ENCODE data around the gene ARHGEF19. TPM values are rescaled to one million over a fixed set of nuclear protein-coding genes. Genes with fewer than 3 reads are reported as not detected.
"Not testable (repeated sequence)": the region's sequence is repeated elsewhere in the genome, so short reads cannot be mapped to it uniquely, and the experiment has no call there.

ARHGEF19 gene
- polyA plus RNA-seq (ENCODE audit: insufficient read length in 3 of 3), result 10 to 100 TPM; 16.7 to 22.2 (median 21.1) TPM
- long read RNA-seq, donor 1, result 0 reads
- long read RNA-seq, donor 2, partial matches to known transcripts, result 0 of 1 reads
- long read RNA-seq, donor 2, other reads (novel, unspliced or antisense), result 0 of 1 reads
- long read RNA-seq, donor 3, partial matches to known transcripts, result 0 of 1 reads
- long read RNA-seq, donor 3, other reads (novel, unspliced or antisense), result 0 of 1 reads
- long read RNA-seq, donor 4, partial matches to known transcripts, result 0 of 2 reads
- long read RNA-seq, donor 4, other reads (novel, unspliced or antisense), result 0 of 2 reads
- long read RNA-seq, donor 5, result 0 reads
- long read RNA-seq, donor 6, result 0 reads
- long read RNA-seq, donor 7, result 0 reads
- long read RNA-seq, donor 8, partial matches to known transcripts, result 0 of 4 reads
- long read RNA-seq, donor 8, other reads (novel, unspliced or antisense), result 0 of 4 reads
- long read RNA-seq, donor 9, partial matches to known transcripts, result 0 of 2 reads
- long read RNA-seq, donor 9, other reads (novel, unspliced or antisense), result 0 of 2 reads
- long read RNA-seq, donor 10, partial matches to known transcripts, result 8 of 10 reads
- long read RNA-seq, donor 10, other reads (novel, unspliced or antisense), result 0 of 10 reads
- long read RNA-seq, donor 11, partial matches to known transcripts, result 0 of 1 reads
- long read RNA-seq, donor 11, other reads (novel, unspliced or antisense), result 0 of 1 reads
- long read RNA-seq, donor 12, result 0 reads
- long read RNA-seq, donor 13, partial matches to known transcripts, result 0 of 4 reads
- long read RNA-seq, donor 13, other reads (novel, unspliced or antisense), result 0 of 4 reads
- long read RNA-seq, donor 14, partial matches to known transcripts, result 0 of 2 reads
- long read RNA-seq, donor 14, other reads (novel, unspliced or antisense), result 0 of 2 reads
- long read RNA-seq, donor 15, partial matches to known transcripts, result 0 of 2 reads
- long read RNA-seq, donor 15, other reads (novel, unspliced or antisense), result 0 of 2 reads
- long read RNA-seq, donor 16, partial matches to known transcripts, result 19 of 22 reads
- long read RNA-seq, donor 16, other reads (novel, unspliced or antisense), result 0 of 22 reads

- peak in 3 of 11 donors; percentile 51 to 77 (median 71) for DNase-seq (ENCODE audit: extremely low read depth in 1 of 11, low read depth in 9 of 11, low spot score in 4 of 11)
Measured at GRCh38 chr1:16212251-16212961, at the start of gene ARHGEF19. TSS of gene ARHGEF19 (minus strand) at chr1:16212652. CDS start at chr1:16209054, 3,598 bp downstream.

GRCh38 chr1:16262067-16262466 lies 49.6 kb upstream of the ARHGEF19 start:
- no peak for DNase-seq (ENCODE audit: extremely low read depth in 1 of 11, low read depth in 9 of 11, low spot score in 4 of 11)

- no peak for DNase-seq (ENCODE audit: extremely low read depth in 1 of 11, low read depth in 9 of 11, low spot score in 4 of 11)
Measured at GRCh38 chr1:16260814-16261213, 48.4 kb upstream of the ARHGEF19 start.

- DNase-seq (ENCODE audit: extremely low read depth in 1 of 11, low read depth in 9 of 11, low spot score in 4 of 11), result no peak
Measured at GRCh38 chr1:16258591-16259135, 46.2 kb upstream of the ARHGEF19 start.

- no peak for DNase-seq (ENCODE audit: extremely low read depth in 1 of 11, low read depth in 9 of 11, low spot score in 4 of 11)
Measured at GRCh38 chr1:16257968-16258367, 45.5 kb upstream of the ARHGEF19 start.

GRCh38 chr1:16257556-16257955 lies 45.1 kb upstream of the ARHGEF19 start:
- DNase-seq (ENCODE audit: extremely low read depth in 1 of 11, low read depth in 9 of 11, low spot score in 4 of 11), result not testable (repeated sequence)

- DNase-seq (ENCODE audit: extremely low read depth in 1 of 11, low read depth in 9 of 11, low spot score in 4 of 11), result no peak
Measured at GRCh38 chr1:16256478-16256877, 44.0 kb upstream of the ARHGEF19 start.

- DNase-seq (ENCODE audit: extremely low read depth in 1 of 11, low read depth in 9 of 11, low spot score in 4 of 11), result no peak
Measured at GRCh38 chr1:16254263-16254928, 41.9 kb upstream of the ARHGEF19 start.

- DNase-seq (ENCODE audit: extremely low read depth in 1 of 11, low read depth in 9 of 11, low spot score in 4 of 11), result no peak
Measured at GRCh38 chr1:16253332-16253922, 41.0 kb upstream of the ARHGEF19 start.

GRCh38 chr1:16252912-16253311 lies 40.5 kb upstream of the ARHGEF19 start:
- DNase-seq (ENCODE audit: extremely low read depth in 1 of 11, low read depth in 9 of 11, low spot score in 4 of 11), result no peak

GRCh38 chr1:16251381-16251780 lies 38.9 kb upstream of the ARHGEF19 start:
- no peak for DNase-seq (ENCODE audit: extremely low read depth in 1 of 11, low read depth in 9 of 11, low spot score in 4 of 11)

- no peak for DNase-seq (ENCODE audit: extremely low read depth in 1 of 11, low read depth in 9 of 11, low spot score in 4 of 11)
Measured at GRCh38 chr1:16250524-16251251, 38.2 kb upstream of the ARHGEF19 start.

GRCh38 chr1:16249596-16250241 lies 37.3 kb upstream of the ARHGEF19 start:
- DNase-seq (ENCODE audit: extremely low read depth in 1 of 11, low read depth in 9 of 11, low spot score in 4 of 11), result no peak

- peak in 1 of 11 donors; percentile 24 for DNase-seq (ENCODE audit: extremely low read depth in 1 of 11, low read depth in 9 of 11, low spot score in 4 of 11)
Measured at GRCh38 chr1:16248603-16249516, 36.4 kb upstream of the ARHGEF19 start.

GRCh38 chr1:16248007-16248436 lies 35.6 kb upstream of the ARHGEF19 start:
- DNase-seq (ENCODE audit: extremely low read depth in 1 of 11, low read depth in 9 of 11, low spot score in 4 of 11), result no peak

- DNase-seq (ENCODE audit: extremely low read depth in 1 of 11, low read depth in 9 of 11, low spot score in 4 of 11), result no peak
Measured at GRCh38 chr1:16247441-16247840, 35.0 kb upstream of the ARHGEF19 start.
